ENCODE results near the gene CLIC2. TPM values are rescaled to one million over a fixed set of nuclear protein-coding genes. Genes with fewer than 3 reads are reported as not detected.
"Not testable (repeated sequence)": the region's sequence is repeated elsewhere in the genome, so short reads cannot be mapped to it uniquely, and the experiment has no call there.

Gene CLIC2
- total RNA-seq: 1 to 10 TPM; 1.1 to 7.5 (median 2.2) TPM
- polyA plus RNA-seq: 1 to 10 TPM; 2.2 to 3.3 TPM

- WGBS, 2 donors: 39 to 56% methylated on average over 5 of the region's 5 CpGs
- TF ChIP-seq CTCF (IDR thresholded peaks at IDR 0.05): no peak
- no peak for FAIRE-seq
- peak in 1 of 6 donors; percentile 8 for DNase-seq
- Histone ChIP-seq H3K9me3 (no peaks in the 10 kb centered on the region), H3K4me3 (peak within 1 kb of the TSS in 1 of 4 donors; percentile 10), H3K4me1 (no peaks in the 10 kb centered on the region), H3K36me3 (no peaks in the 10 kb centered on the region), H3K27ac (peak within 1 kb of the TSS in 2 of 4 donors; percentile 12 to 54), H3K27me3 (no peaks in the 10 kb centered on the region)
- intact Hi-C loops (cut with DNase I): no loop called here
- ATAC-seq: peak in 3 of 4 donors; percentile 36 to 82 (median 74)
Measured at GRCh38 chrX:155334486-155335336, at the start of gene CLIC2. Gene CLIC2 (minus strand): TSS chrX:155334614. CDS start chrX:155334427, 187 bp downstream.

- H3K9me3 ChIP-seq; H3K27ac ChIP-seq; H3K4me1 ChIP-seq; H3K27me3 ChIP-seq; intact Hi-C loops (cut with DNase I); DNase-seq; H3K4me3 ChIP-seq; H3K36me3 ChIP-seq; FAIRE-seq: not testable (repeated sequence)
- no CpG with 5 or more reads among the region's 64 CpGs for WGBS, 2 donors
- peak; percentile 52 to 72 (median 59) for ATAC-seq
Measured at GRCh38 chrX:155382529-155382967, 48.1 kb upstream of the CLIC2 start.

GRCh38 chrX:155381843-155382528 lies 47.6 kb upstream of the CLIC2 start, which contains the start of gene F8A2:
Gene F8A2 (plus strand): TSS chrX:155382095. CDS start chrX:155382115, 20 bp downstream.
- H3K9me3 ChIP-seq; FAIRE-seq; H3K4me3 ChIP-seq; DNase-seq; H3K27ac ChIP-seq; intact Hi-C loops (cut with DNase I); H3K27me3 ChIP-seq; H3K4me1 ChIP-seq; H3K36me3 ChIP-seq: not testable (repeated sequence)
- peak; percentile 86 to 91 (median 88) for ATAC-seq
- no CpG with 5 or more reads among the region's 90 CpGs for WGBS, 2 donors

GRCh38 chrX:155379802-155380201 lies 45.4 kb upstream of the CLIC2 start:
- DNase-seq; ATAC-seq; H3K4me3 ChIP-seq; H3K4me1 ChIP-seq; H3K9me3 ChIP-seq; intact Hi-C loops (cut with DNase I); H3K27me3 ChIP-seq; H3K36me3 ChIP-seq; H3K27ac ChIP-seq: not testable (repeated sequence)
- no CpG with 5 or more reads among the region's 7 CpGs for WGBS, 2 donors
- FAIRE-seq: peak; percentile 20

- FAIRE-seq; H3K36me3 ChIP-seq; DNase-seq; H3K9me3 ChIP-seq; H3K27ac ChIP-seq; intact Hi-C loops (cut with DNase I); H3K27me3 ChIP-seq; H3K4me3 ChIP-seq; H3K4me1 ChIP-seq: not testable (repeated sequence)
- no CpG with 5 or more reads among the region's 9 CpGs for WGBS, 2 donors
- ATAC-seq: peak in 1 of 4 donors; percentile 48
Measured at GRCh38 chrX:155373777-155374458, 39.5 kb upstream of the CLIC2 start.

- FAIRE-seq; H3K27me3 ChIP-seq; H3K4me1 ChIP-seq; H3K27ac ChIP-seq; DNase-seq; H3K4me3 ChIP-seq; ATAC-seq; H3K9me3 ChIP-seq; intact Hi-C loops (cut with DNase I); H3K36me3 ChIP-seq: not testable (repeated sequence)
- no CpG with 5 or more reads among the region's 7 CpGs for WGBS, 2 donors
Measured at GRCh38 chrX:155363712-155364111, 29.3 kb upstream of the CLIC2 start.

- H3K9me3 ChIP-seq; H3K27me3 ChIP-seq; DNase-seq; H3K36me3 ChIP-seq; H3K4me3 ChIP-seq; H3K4me1 ChIP-seq; ATAC-seq; FAIRE-seq; intact Hi-C loops (cut with DNase I); H3K27ac ChIP-seq: not testable (repeated sequence)
- no CpG with 5 or more reads among the region's 4 CpGs for WGBS, 2 donors
Measured at GRCh38 chrX:155349448-155349847, 15.0 kb upstream of the CLIC2 start.

- H3K36me3 ChIP-seq; H3K4me1 ChIP-seq; H3K27ac ChIP-seq; H3K9me3 ChIP-seq; ATAC-seq; DNase-seq; intact Hi-C loops (cut with DNase I); H3K27me3 ChIP-seq; H3K4me3 ChIP-seq: not testable (repeated sequence)
- WGBS, 2 donors: no CpG with 5 or more reads among the region's 1 CpG
- FAIRE-seq: peak; percentile 64
Measured at GRCh38 chrX:155345689-155346088, 11.3 kb upstream of the CLIC2 start.

- ATAC-seq: peak in 2 of 4 donors; percentile 11 to 16
- FAIRE-seq, H3K27ac ChIP-seq: not testable (repeated sequence)
Measured at GRCh38 chrX:155335337-155335712, 911 bp upstream of the CLIC2 start.

More at GRCh38 chrX:155335337-155335712, 911 bp upstream of the CLIC2 start:
- peak in 1 of 6 donors; percentile 15 for DNase-seq
- intact Hi-C loops (cut with DNase I); H3K27me3 ChIP-seq; H3K9me3 ChIP-seq; H3K4me3 ChIP-seq; H3K4me1 ChIP-seq; H3K36me3 ChIP-seq: not testable (repeated sequence)
- WGBS, 2 donors: 24 to 58% methylated on average over 1 of the region's 1 CpG

Data from pancreas (tissue), 10 donors.